HTR-8/SVneo (cell line): ENCODE data around the gene COX6B2.
"Not testable (repeated sequence)": the region's sequence is repeated elsewhere in the genome, so short reads cannot be mapped to it uniquely, and the experiment has no call there.

Experiments
- DNase-seq: peaks from one replicate; pipeline ENCODE4 v3.0.0; 2011; ENCODE audit warnings: low spot score, mixed read lengths; ENCODE audit not compliant: insufficient read length
- FAIRE-seq: peaks from 2 replicates; lab custom pipeline; 2011; peaks lifted over from hg19 to GRCh38; lab: Jason Lieb, UNC

The COX6B2 gene

GRCh38 chr19:55354698-55355212 is at the start of gene COX6B2:
Gene COX6B2, minus strand, starts transcription at chr19:55354719. Its CDS starts 198 bp downstream, at chr19:55354521.
- DNase-seq: no peak
- FAIRE-seq: no peak

- DNase-seq: no peak
- FAIRE-seq: no peak
These were observed 48.0 kb upstream of the COX6B2 start for GRCh38 chr19:55402509-55402908.

- not testable (repeated sequence) for FAIRE-seq
These were observed 46.9 kb upstream of the COX6B2 start for GRCh38 chr19:55401390-55401789.

GRCh38 chr19:55400281-55401087 is 46.0 kb upstream of the COX6B2 start:
- DNase-seq (no peak), FAIRE-seq (no peak)

More at GRCh38 chr19:55401390-55401789, 46.9 kb upstream of the COX6B2 start:
- DNase-seq: not testable (repeated sequence)

GRCh38 chr19:55398200-55398925 is 43.8 kb upstream of the COX6B2 start:
- no peak for FAIRE-seq

GRCh38 chr19:55392820-55393761 is 38.6 kb upstream of the COX6B2 start:
- no peak for DNase-seq
- no peak for FAIRE-seq

More at GRCh38 chr19:55398200-55398925, 43.8 kb upstream of the COX6B2 start:
- no peak for DNase-seq

GRCh38 chr19:55391702-55392615 is 37.4 kb upstream of the COX6B2 start:
- DNase-seq (no peak), FAIRE-seq (no peak)

- FAIRE-seq (no peak), DNase-seq (no peak)
These were observed 36.7 kb upstream of the COX6B2 start for GRCh38 chr19:55391191-55391670.

- DNase-seq: no peak
- no peak for FAIRE-seq
These were observed 36.0 kb upstream of the COX6B2 start for GRCh38 chr19:55390461-55390880.

- DNase-seq (no peak), FAIRE-seq (no peak)
These were observed 35.1 kb upstream of the COX6B2 start for GRCh38 chr19:55389386-55390317.

GRCh38 chr19:55387736-55388497 is 33.4 kb upstream of the COX6B2 start:
- DNase-seq (no peak), FAIRE-seq (no peak)

- DNase-seq (no peak), FAIRE-seq (no peak)
These were observed 32.0 kb upstream of the COX6B2 start for GRCh38 chr19:55386493-55386971.

GRCh38 chr19:55385724-55386492 is 31.4 kb upstream of the COX6B2 start, which contains the start of gene RPL28:
Gene RPL28, plus strand, starts transcription at chr19:55385932. Its CDS starts 426 bp downstream, at chr19:55386358.
- FAIRE-seq: peak; percentile 75

GRCh38 chr19:55384920-55385723 is 30.6 kb upstream of the COX6B2 start:
- FAIRE-seq: no peak

More at GRCh38 chr19:55385724-55386492, 31.4 kb upstream of the COX6B2 start, which contains the start of gene RPL28:
- DNase-seq: peak; percentile 92

More at GRCh38 chr19:55384920-55385723, 30.6 kb upstream of the COX6B2 start:
- DNase-seq: peak; percentile 92
